ENCODE data around the gene LRP1B.

Gene LRP1B

GRCh38 chr2:140639628-140640027 lies 1491.2 kb downstream of the LRP1B start:
- DNase-seq: no peak

- DNase-seq: no peak
Measured at GRCh38 chr2:140630557-140630956, 1500.3 kb downstream of the LRP1B start.

- no peak for DNase-seq
Measured at GRCh38 chr2:140627885-140628284, 1502.9 kb downstream of the LRP1B start.

GRCh38 chr2:140627136-140627535 lies 1503.7 kb downstream of the LRP1B start:
- no peak for DNase-seq

- no peak for DNase-seq
Measured at GRCh38 chr2:140624200-140624599, 1506.6 kb downstream of the LRP1B start.

GRCh38 chr2:140621583-140622362 lies 1509.0 kb downstream of the LRP1B start:
- DNase-seq: no peak

GRCh38 chr2:140604788-140605187 lies 1526.0 kb downstream of the LRP1B start:
- no peak for DNase-seq

- DNase-seq: no peak
Measured at GRCh38 chr2:140604096-140604495, 1526.7 kb downstream of the LRP1B start.

GRCh38 chr2:140603416-140603815 lies 1527.4 kb downstream of the LRP1B start:
- DNase-seq: no peak

GRCh38 chr2:140601801-140602200 lies 1529.0 kb downstream of the LRP1B start:
- DNase-seq: no peak

GRCh38 chr2:140601342-140601741 lies 1529.5 kb downstream of the LRP1B start:
- DNase-seq: no peak

GRCh38 chr2:140600116-140600515 lies 1530.7 kb downstream of the LRP1B start:
- DNase-seq: no peak

GRCh38 chr2:140597836-140598235 lies 1533.0 kb downstream of the LRP1B start:
- DNase-seq: no peak

GRCh38 chr2:140597205-140597604 lies 1533.6 kb downstream of the LRP1B start:
- no peak for DNase-seq

- DNase-seq: no peak
Measured at GRCh38 chr2:140596447-140596846, 1534.4 kb downstream of the LRP1B start.

- DNase-seq: no peak
Measured at GRCh38 chr2:140595107-140595506, 1535.7 kb downstream of the LRP1B start.

GRCh38 chr2:140593132-140593531 lies 1537.7 kb downstream of the LRP1B start:
- DNase-seq: no peak

- DNase-seq: no peak
Measured at GRCh38 chr2:140589696-140590095, 1541.1 kb downstream of the LRP1B start.

GRCh38 chr2:140589273-140589672 lies 1541.5 kb downstream of the LRP1B start:
- no peak for DNase-seq

GRCh38 chr2:140586379-140586778 lies 1544.4 kb downstream of the LRP1B start:
- DNase-seq: no peak

- no peak for DNase-seq
Measured at GRCh38 chr2:140585016-140585415, 1545.8 kb downstream of the LRP1B start.

- no peak for DNase-seq
Measured at GRCh38 chr2:140584471-140584870, 1546.3 kb downstream of the LRP1B start.

GRCh38 chr2:140580532-140581151 lies 1550.2 kb downstream of the LRP1B start:
- DNase-seq: no peak

GRCh38 chr2:140577453-140577852 lies 1553.4 kb downstream of the LRP1B start:
- no peak for DNase-seq

- DNase-seq: no peak
Measured at GRCh38 chr2:140567734-140568133, 1563.1 kb downstream of the LRP1B start.

Measured in CD4-positive, alpha-beta T cell treated with Interleukin-17A for 4 hours (primary cell).